Keratinocyte (primary cell): ENCODE results near the gene RBBP4.

ENCODE experiments used
- EZH2 ChIP-seq: IDR thresholded peaks from one replicate; pipeline ENCODE4 v1.6.1; 2012; ENCODE audit warnings: inconsistent platforms, mild to moderate bottlenecking, low read length, moderate library complexity
- TF ChIP-seq, protein P1 (sequence below), 3 experiments: IDR thresholded peaks in 1 of 3; conservative IDR thresholded peaks in 1 of 3; optimal IDR thresholded peaks in 1 of 3; 2 replicates in 2 of 3; 3 replicates in 1 of 3; pipeline versions ENCODE3 to v1.5.1; 2011; ENCODE audit warnings: low read length in 3 of 3, mild to moderate bottlenecking in 3 of 3, moderate library complexity in 2 of 3, control low read depth in 1 of 3, inconsistent platforms in 1 of 3; ENCODE audit not compliant: insufficient read depth in 2 of 3; ENCODE audit errors: extremely low read depth in 1 of 3

DNA sequence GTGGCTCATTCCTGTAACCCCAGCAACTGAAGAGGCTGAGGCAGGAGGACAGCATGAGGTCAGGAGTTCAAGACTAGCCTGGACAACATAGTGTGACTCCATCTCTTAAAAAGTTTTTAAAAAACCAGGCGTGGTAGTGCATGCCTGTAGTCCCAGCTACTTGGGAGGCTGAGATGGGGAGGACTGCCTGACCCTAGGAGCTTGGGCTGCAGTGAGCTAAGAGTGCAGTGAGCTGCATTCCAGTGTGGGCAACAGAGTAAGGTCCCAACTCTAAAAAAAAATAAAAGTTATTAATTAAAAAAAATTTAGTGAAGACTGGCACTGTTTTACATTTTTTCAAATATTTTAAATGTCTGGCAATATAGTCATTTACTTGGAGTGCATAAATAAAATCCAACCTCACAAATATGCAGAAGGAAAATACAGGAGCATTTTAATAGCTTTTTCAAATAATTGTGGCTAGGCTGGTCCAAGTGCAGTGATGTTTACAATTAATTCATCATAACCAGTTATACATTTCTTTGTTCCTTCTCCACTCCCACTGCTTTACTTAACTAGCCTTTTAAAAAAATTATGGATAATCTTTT, 11.4 kb upstream of the RBBP4 start:
- TF ChIP-seq, protein P1, sequence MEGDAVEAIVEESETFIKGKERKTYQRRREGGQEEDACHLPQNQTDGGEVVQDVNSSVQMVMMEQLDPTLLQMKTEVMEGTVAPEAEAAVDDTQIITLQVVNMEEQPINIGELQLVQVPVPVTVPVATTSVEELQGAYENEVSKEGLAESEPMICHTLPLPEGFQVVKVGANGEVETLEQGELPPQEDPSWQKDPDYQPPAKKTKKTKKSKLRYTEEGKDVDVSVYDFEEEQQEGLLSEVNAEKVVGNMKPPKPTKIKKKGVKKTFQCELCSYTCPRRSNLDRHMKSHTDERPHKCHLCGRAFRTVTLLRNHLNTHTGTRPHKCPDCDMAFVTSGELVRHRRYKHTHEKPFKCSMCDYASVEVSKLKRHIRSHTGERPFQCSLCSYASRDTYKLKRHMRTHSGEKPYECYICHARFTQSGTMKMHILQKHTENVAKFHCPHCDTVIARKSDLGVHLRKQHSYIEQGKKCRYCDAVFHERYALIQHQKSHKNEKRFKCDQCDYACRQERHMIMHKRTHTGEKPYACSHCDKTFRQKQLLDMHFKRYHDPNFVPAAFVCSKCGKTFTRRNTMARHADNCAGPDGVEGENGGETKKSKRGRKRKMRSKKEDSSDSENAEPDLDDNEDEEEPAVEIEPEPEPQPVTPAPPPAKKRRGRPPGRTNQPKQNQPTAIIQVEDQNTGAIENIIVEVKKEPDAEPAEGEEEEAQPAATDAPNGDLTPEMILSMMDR (optimal IDR thresholded peaks at IDR 0.05 in 1 of 3, IDR thresholded peaks at IDR 0.05 in 1 of 3, conservative IDR thresholded peaks at IDR 0.05 in 1 of 3; ENCODE audit: extremely low read depth in 1 of 3, insufficient read depth in 2 of 3, low read length in 3 of 3) = no peak
- TF ChIP-seq EZH2 = no peak
